Activated T-cell treated with anti-CD3 and anti-CD28 coated beads for 4 hours (primary cell): ENCODE results near the gene EXTL1.

Experiments
- DNase-seq: peaks from one replicate; pipeline ENCODE4 v3.0.0-alpha.2; 2020

Gene EXTL1

GRCh38 chr1:25997828-25998761, 23.5 kb upstream of the EXTL1 start, which contains the start of gene PAFAH2:
PAFAH2 (minus strand) TSS chr1:25998063; CDS start chr1:25990816, 7,247 bp downstream.
- peak; percentile 93 for DNase-seq

- no peak for DNase-seq
Observed at GRCh38 chr1:25999041-25999800, 22.4 kb upstream of the EXTL1 start.

GRCh38 chr1:26003262-26003661, 18.3 kb upstream of the EXTL1 start:
- DNase-seq, result no peak

GRCh38 chr1:26003756-26004155, 17.8 kb upstream of the EXTL1 start:
- DNase-seq, result no peak

GRCh38 chr1:26005434-26006105, 16.0 kb upstream of the EXTL1 start:
- DNase-seq, result no peak

GRCh38 chr1:26006710-26007109, 14.9 kb upstream of the EXTL1 start:
- no peak for DNase-seq

GRCh38 chr1:26009796-26010447, 11.7 kb upstream of the EXTL1 start:
- DNase-seq, result no peak

GRCh38 chr1:26010825-26011224, 10.8 kb upstream of the EXTL1 start:
- no peak for DNase-seq

GRCh38 chr1:26012864-26013263, 8.7 kb upstream of the EXTL1 start:
- DNase-seq, result no peak

- DNase-seq, result no peak
Observed at GRCh38 chr1:26014179-26014578, 7.4 kb upstream of the EXTL1 start.

- DNase-seq, result no peak
Observed at GRCh38 chr1:26015358-26015757, 6.2 kb upstream of the EXTL1 start.

- DNase-seq, result no peak
Observed at GRCh38 chr1:26016258-26016952, 5.2 kb upstream of the EXTL1 start.

- no peak for DNase-seq
Observed at GRCh38 chr1:26016953-26017545, 4.5 kb upstream of the EXTL1 start.

- DNase-seq, result no peak
Observed at GRCh38 chr1:26017606-26018005, 4.0 kb upstream of the EXTL1 start.

- no peak for DNase-seq
Observed at GRCh38 chr1:26019641-26020315, 1.8 kb upstream of the EXTL1 start.

- DNase-seq, result no peak
Observed at GRCh38 chr1:26020330-26020768, 1.2 kb upstream of the EXTL1 start.

GRCh38 chr1:26020941-26021646, 481 bp upstream of the EXTL1 start:
- no peak for DNase-seq

- no peak for DNase-seq
Observed at GRCh38 chr1:26022404-26022779, 817 bp downstream of the EXTL1 start.

GRCh38 chr1:26023009-26023408, 1.4 kb downstream of the EXTL1 start:
- no peak for DNase-seq

GRCh38 chr1:26023826-26024225, 2.3 kb downstream of the EXTL1 start:
- no peak for DNase-seq
